Esophagus muscularis mucosa (tissue), 3 donors: ENCODE data around the gene VDR.
A peak's percentile ranks its signal among the peaks of the same experiment; 100 is the strongest.

Experiments used
- POLR2AphosphoS5 ChIP-seq, 2 donors: sonication (generic); formaldehyde crosslinking; IDR thresholded peaks; one replicate each; pipeline ENCODE4 v1.6.1; 2017; ENCODE audit warnings: antibody characterized with exemption in 2 of 2
- TF ChIP-seq, protein P1 (sequence below), 3 experiments: fragments of 200-600 bp in 2 of 3; fragments of 450-650 bp in 1 of 3; sonication (generic) in 2 of 3; IDR thresholded peaks; one replicate each; pipeline ENCODE4 v1.5.1; 2017 to 2019; ENCODE audit warnings: antibody characterized with exemption in 3 of 3, mild to moderate bottlenecking in 2 of 3, moderate library complexity in 1 of 3

DNA sequence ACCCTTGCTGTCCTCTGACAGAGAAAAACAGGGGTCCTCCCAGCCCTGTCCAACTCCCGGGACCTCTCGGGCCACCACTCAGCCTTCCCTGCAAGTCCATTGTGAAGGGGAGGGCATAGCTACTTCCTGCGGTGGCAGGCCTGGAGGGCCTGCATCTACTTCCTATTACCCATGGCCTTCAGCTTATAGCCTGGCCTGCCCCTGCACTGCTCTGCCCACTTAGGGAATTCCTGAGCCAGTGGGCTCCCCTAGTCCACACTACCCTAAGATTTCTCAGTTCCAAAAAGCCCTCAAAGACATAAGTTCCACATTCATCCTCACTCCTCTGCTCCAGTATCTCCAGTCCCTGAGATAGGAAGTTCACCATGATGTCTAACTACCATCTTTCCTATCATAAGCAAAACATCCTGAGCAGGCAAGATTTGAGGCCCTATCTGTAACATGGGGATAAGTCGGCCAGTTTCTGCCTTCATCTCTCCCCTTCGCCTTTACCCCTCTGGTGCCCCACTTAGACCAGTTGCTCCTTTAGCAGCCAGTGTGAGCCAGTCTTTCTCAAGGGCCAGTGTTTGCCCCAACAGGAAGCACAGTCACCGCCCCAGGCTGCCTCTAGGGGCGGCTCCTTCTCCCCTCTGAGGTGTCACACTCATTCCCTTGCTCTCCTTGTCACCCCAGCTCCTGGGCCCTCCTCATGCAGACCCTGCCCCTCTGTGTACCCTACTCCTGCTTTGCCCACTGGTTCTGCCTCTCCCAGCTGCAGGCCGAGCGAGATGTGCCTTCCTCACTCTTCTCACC, 96.0 kb downstream of the VDR start:
- TF ChIP-seq, protein P1, sequence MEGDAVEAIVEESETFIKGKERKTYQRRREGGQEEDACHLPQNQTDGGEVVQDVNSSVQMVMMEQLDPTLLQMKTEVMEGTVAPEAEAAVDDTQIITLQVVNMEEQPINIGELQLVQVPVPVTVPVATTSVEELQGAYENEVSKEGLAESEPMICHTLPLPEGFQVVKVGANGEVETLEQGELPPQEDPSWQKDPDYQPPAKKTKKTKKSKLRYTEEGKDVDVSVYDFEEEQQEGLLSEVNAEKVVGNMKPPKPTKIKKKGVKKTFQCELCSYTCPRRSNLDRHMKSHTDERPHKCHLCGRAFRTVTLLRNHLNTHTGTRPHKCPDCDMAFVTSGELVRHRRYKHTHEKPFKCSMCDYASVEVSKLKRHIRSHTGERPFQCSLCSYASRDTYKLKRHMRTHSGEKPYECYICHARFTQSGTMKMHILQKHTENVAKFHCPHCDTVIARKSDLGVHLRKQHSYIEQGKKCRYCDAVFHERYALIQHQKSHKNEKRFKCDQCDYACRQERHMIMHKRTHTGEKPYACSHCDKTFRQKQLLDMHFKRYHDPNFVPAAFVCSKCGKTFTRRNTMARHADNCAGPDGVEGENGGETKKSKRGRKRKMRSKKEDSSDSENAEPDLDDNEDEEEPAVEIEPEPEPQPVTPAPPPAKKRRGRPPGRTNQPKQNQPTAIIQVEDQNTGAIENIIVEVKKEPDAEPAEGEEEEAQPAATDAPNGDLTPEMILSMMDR (IDR thresholded peaks at IDR 0.05): peak in 1 of 3 experiments; percentile 16
- TF ChIP-seq POLR2AphosphoS5 (IDR thresholded peaks at IDR 0.05): no peak
